SK-N-MC (cell line): ENCODE data around the gene ASTN2.

Source experiments
- DNase-seq: peaks from one replicate; pipeline ENCODE4 v3.0.0-alpha.2; 2011; ENCODE audit warnings: low read depth, low spot score
- H3K27ac ChIP-seq: fragments of 200-600 bp; sonication (generic); 2 replicates; pipeline ENCODE4 v1.5.1; 2016; ENCODE audit warnings: mixed run types
- H3K36me3 ChIP-seq: fragments of 200-600 bp; sonication (generic); 2 replicates; pipeline ENCODE4 v1.6.1; 2017; ENCODE audit warnings: antibody characterized with exemption, low read length, mixed read lengths; ENCODE audit not compliant: insufficient read depth
- H3K4me3 ChIP-seq: fragments of 200-600 bp; sonication (generic); 2 replicates; pipeline ENCODE4 v1.5.1; 2016
- H3K9ac ChIP-seq: fragments of 200-600 bp; sonication (generic); 2 replicates; pipeline ENCODE4 v1.8.0; 2017; ENCODE audit warnings: mixed run types, mixed read lengths; ENCODE audit not compliant: insufficient read length
- H3K9me3 ChIP-seq: fragments of 200-600 bp; sonication (generic); 2 replicates; pipeline ENCODE4 v1.6.1; 2017; ENCODE audit warnings: low read depth, mild to moderate bottlenecking, antibody characterized with exemption, low read length, moderate library complexity, mixed read lengths
- EZH2 ChIP-seq: fragments of 200-600 bp; sonication (generic); IDR thresholded peaks from one replicate; pipeline ENCODE4 v1.6.1; 2017; ENCODE audit warnings: antibody characterized with exemption
- FOXP2 ChIP-seq: optimal IDR thresholded peaks from 2 replicates; pipeline ENCODE3; 2011; ENCODE audit warnings: mild to moderate bottlenecking, moderate library complexity; ENCODE audit not compliant: insufficient read depth; ENCODE audit errors: extremely low read length, control extremely low read depth
- POLR2AphosphoS5 ChIP-seq: IDR thresholded peaks from 2 replicates; pipeline ENCODE4 v1.6.1; 2012; ENCODE audit warnings: mild to moderate bottlenecking, low read depth, low read length, borderline replicate concordance

The ASTN2 gene

GRCh38 chr9:117116084-117116483 is 298.8 kb downstream of the ASTN2 start:
- H3K4me3 ChIP-seq, result no peak overlapping the region
- H3K9ac ChIP-seq, result no peak overlapping the region
- no peaks in the 10 kb centered on the region for H3K9me3 ChIP-seq
- H3K36me3 ChIP-seq, result no peaks in the 10 kb centered on the region
- H3K27ac ChIP-seq, result no peak overlapping the region
- no peak for DNase-seq
- TF ChIP-seq FOXP2, result no peak
- TF ChIP-seq POLR2AphosphoS5, result no peak
- TF ChIP-seq EZH2, result no peak

GRCh38 chr9:117114768-117115167 is 300.1 kb downstream of the ASTN2 start:
- H3K9ac ChIP-seq, result no peak overlapping the region
- no peak overlapping the region for H3K4me3 ChIP-seq
- no peaks in the 10 kb centered on the region for H3K9me3 ChIP-seq
- no peak overlapping the region for H3K27ac ChIP-seq
- no peaks in the 10 kb centered on the region for H3K36me3 ChIP-seq
- DNase-seq, result no peak
- no peak for TF ChIP-seq FOXP2
- no peak for TF ChIP-seq EZH2
- TF ChIP-seq POLR2AphosphoS5, result no peak

GRCh38 chr9:117104716-117105495 is 310.0 kb downstream of the ASTN2 start:
- no peak for TF ChIP-seq EZH2
- no peak for TF ChIP-seq FOXP2
- TF ChIP-seq POLR2AphosphoS5, result no peak
- no peak for DNase-seq
- Histone ChIP-seq H3K27ac (no peak overlapping the region), H3K9ac (no peak overlapping the region), H3K9me3 (no peaks in the 10 kb centered on the region), H3K36me3 (no peaks in the 10 kb centered on the region), H3K4me3 (no peak overlapping the region)

GRCh38 chr9:117104206-117104605 is 310.7 kb downstream of the ASTN2 start:
- TF ChIP-seq FOXP2, result no peak
- TF ChIP-seq EZH2, result no peak
- H3K27ac ChIP-seq, result no peak overlapping the region

GRCh38 chr9:117103438-117104110 is 311.3 kb downstream of the ASTN2 start:
- Histone ChIP-seq H3K4me3 (no peak overlapping the region), H3K9ac (no peak overlapping the region), H3K36me3 (no peaks in the 10 kb centered on the region), H3K9me3 (no peaks in the 10 kb centered on the region), H3K27ac (no peak overlapping the region)
- DNase-seq, result no peak
- TF ChIP-seq EZH2 (no peak), FOXP2 (no peak), POLR2AphosphoS5 (no peak)

More at GRCh38 chr9:117104206-117104605, 310.7 kb downstream of the ASTN2 start:
- no peak overlapping the region for H3K4me3 ChIP-seq
- H3K9ac ChIP-seq, result no peak overlapping the region
- DNase-seq, result no peak
- no peaks in the 10 kb centered on the region for H3K36me3 ChIP-seq
- no peaks in the 10 kb centered on the region for H3K9me3 ChIP-seq

GRCh38 chr9:117101008-117101407 is 313.8 kb downstream of the ASTN2 start:
- Histone ChIP-seq H3K9ac (no peak overlapping the region), H3K4me3 (no peak overlapping the region), H3K27ac (no peak overlapping the region), H3K36me3 (no peaks in the 10 kb centered on the region), H3K9me3 (no peaks in the 10 kb centered on the region)
- no peak for DNase-seq
- no peak for TF ChIP-seq POLR2AphosphoS5
- TF ChIP-seq EZH2, result no peak
- no peak for TF ChIP-seq FOXP2

GRCh38 chr9:117098331-117098730 is 316.5 kb downstream of the ASTN2 start:
- Histone ChIP-seq H3K9ac (no peak overlapping the region), H3K9me3 (no peaks in the 10 kb centered on the region)
- TF ChIP-seq POLR2AphosphoS5 (no peak), EZH2 (no peak), FOXP2 (no peak)

GRCh38 chr9:117097761-117098160 is 317.1 kb downstream of the ASTN2 start:
- Histone ChIP-seq H3K9ac (no peak overlapping the region), H3K36me3 (no peaks in the 10 kb centered on the region), H3K4me3 (no peak overlapping the region), H3K27ac (no peak overlapping the region), H3K9me3 (no peaks in the 10 kb centered on the region)
- DNase-seq, result no peak
- no peak for TF ChIP-seq FOXP2
- TF ChIP-seq EZH2, result no peak
- no peak for TF ChIP-seq POLR2AphosphoS5

More at GRCh38 chr9:117098331-117098730, 316.5 kb downstream of the ASTN2 start:
- Histone ChIP-seq H3K4me3 (no peak overlapping the region), H3K36me3 (no peaks in the 10 kb centered on the region), H3K27ac (no peak overlapping the region)
- DNase-seq, result no peak

GRCh38 chr9:117096138-117096537 is 318.7 kb downstream of the ASTN2 start:
- DNase-seq, result no peak
- Histone ChIP-seq H3K9me3 (no peaks in the 10 kb centered on the region), H3K9ac (no peak overlapping the region), H3K36me3 (no peaks in the 10 kb centered on the region), H3K27ac (no peak overlapping the region), H3K4me3 (no peak overlapping the region)
- TF ChIP-seq FOXP2 (no peak), POLR2AphosphoS5 (no peak), EZH2 (no peak)
